Measurements from ENCODE around the gene CPVL. TPM values are rescaled to one million over a fixed set of nuclear protein-coding genes. Genes with fewer than 3 reads are reported as not detected.

Gene CPVL
- polyA plus RNA-seq, 6 donors from 2014 or later = 0.82 to 5.5 (median 2.0) TPM

- H3K36me3 Mint-ChIP-seq = no peaks in the 10 kb centered on the region
- ATAC-seq (ENCODE audit: low read depth in 2 of 2) = no peak
- H3K4me1 Mint-ChIP-seq = peaks cover 0 to 10% (median 0%) of the 10 kb centered on the region in 3 donors
- H3K4me3 Mint-ChIP-seq = peak overlapping the region in 1 of 8 donors; percentile 58
- peaks cover 0 to 2% (median 0%) of the 10 kb centered on the region in 7 donors for H3K9me3 Mint-ChIP-seq
- H3K27me3 Mint-ChIP-seq = peaks cover 36 to 64% (median 41%) of the 10 kb centered on the region in 3 donors
- DNase-seq = no peak
- no peak overlapping the region for H3K27ac Mint-ChIP-seq
Measured at GRCh38 chr7:29146888-29147609, 712 bp upstream of the CPVL start.

DNA sequence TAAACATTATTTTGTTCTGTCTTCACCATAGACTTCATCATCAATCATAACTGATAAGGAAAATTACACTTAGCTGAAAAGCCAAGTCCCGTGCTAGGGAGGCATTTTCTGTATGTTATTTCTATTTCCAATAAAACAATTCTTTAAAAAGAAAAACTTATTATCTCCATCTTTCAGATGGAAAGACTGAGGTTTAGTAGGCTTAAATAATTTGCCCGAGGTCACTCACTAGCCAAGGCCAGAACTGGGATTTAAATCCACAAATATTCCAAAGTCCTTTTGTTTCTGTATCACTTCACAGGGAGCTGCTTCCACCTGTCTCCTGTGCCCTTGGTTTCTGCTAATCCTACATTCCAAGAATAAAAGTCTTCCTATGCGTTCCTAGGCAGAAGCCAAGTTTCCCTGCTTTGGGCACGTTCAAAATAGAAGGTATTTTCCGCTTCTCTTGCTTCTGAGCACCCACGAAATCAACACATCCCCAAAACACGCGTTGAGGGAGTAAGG, 732 bp downstream of the CPVL start:
- no peak for ATAC-seq (ENCODE audit: low read depth in 2 of 2)

DNA sequence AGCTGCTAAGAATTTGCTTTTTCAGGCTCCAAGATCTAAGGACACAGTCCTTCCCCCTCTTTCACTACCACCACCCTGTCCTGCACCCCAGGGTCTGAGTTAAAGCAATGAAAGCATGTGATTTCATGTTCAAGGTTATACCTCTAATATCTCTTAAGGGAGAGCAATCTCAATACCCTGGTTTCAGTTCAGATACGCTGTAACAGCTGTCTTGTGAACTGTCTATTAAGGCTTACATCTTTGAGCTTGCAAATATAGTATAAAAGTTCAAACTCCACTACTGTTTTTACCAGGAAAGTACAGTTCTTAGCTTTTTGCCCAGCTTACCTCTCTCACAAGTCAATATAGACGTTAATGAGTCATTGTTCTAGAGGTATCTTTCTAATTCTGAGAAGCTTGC, 2.6 kb downstream of the CPVL start:
- peaks cover 0 to 10% (median 0%) of the 10 kb centered on the region in 3 donors for H3K4me1 Mint-ChIP-seq
- DNase-seq (no peak), ATAC-seq (ENCODE audit: low read depth in 2 of 2) (no peak)
- H3K4me3 Mint-ChIP-seq = no peak overlapping the region
- peaks cover 0 to 2% (median 0%) of the 10 kb centered on the region in 7 donors for H3K9me3 Mint-ChIP-seq
- no peaks in the 10 kb centered on the region for H3K36me3 Mint-ChIP-seq
- no peak overlapping the region for H3K27ac Mint-ChIP-seq
- peaks cover 40 to 64% (median 45%) of the 10 kb centered on the region in 3 donors for H3K27me3 Mint-ChIP-seq

More for the DNA sequence above, 732 bp downstream of the CPVL start:
- H3K27ac Mint-ChIP-seq = no peak overlapping the region
- peaks cover 39 to 66% (median 47%) of the 10 kb centered on the region in 3 donors for H3K27me3 Mint-ChIP-seq
- H3K36me3 Mint-ChIP-seq = no peaks in the 10 kb centered on the region
- DNase-seq = no peak
- H3K9me3 Mint-ChIP-seq = peaks cover 0 to 2% (median 0%) of the 10 kb centered on the region in 7 donors
- no peak overlapping the region for H3K4me3 Mint-ChIP-seq
- H3K4me1 Mint-ChIP-seq = peaks cover 0 to 10% (median 0%) of the 10 kb centered on the region in 3 donors

GRCh38 chr7:29142021-29142727, 4.2 kb downstream of the CPVL start:
- no peak overlapping the region for H3K27ac Mint-ChIP-seq
- H3K9me3 Mint-ChIP-seq = peaks cover 0 to 3% (median 1%) of the 10 kb centered on the region in 7 donors
- no peak for ATAC-seq (ENCODE audit: low read depth in 2 of 2)
- H3K4me1 Mint-ChIP-seq = peaks cover 0 to 10% (median 0%) of the 10 kb centered on the region in 3 donors
- peaks cover 41 to 64% (median 42%) of the 10 kb centered on the region in 3 donors for H3K27me3 Mint-ChIP-seq
- no peaks in the 10 kb centered on the region for H3K36me3 Mint-ChIP-seq
- DNase-seq = no peak
- H3K4me3 Mint-ChIP-seq = no peak overlapping the region

DNA sequence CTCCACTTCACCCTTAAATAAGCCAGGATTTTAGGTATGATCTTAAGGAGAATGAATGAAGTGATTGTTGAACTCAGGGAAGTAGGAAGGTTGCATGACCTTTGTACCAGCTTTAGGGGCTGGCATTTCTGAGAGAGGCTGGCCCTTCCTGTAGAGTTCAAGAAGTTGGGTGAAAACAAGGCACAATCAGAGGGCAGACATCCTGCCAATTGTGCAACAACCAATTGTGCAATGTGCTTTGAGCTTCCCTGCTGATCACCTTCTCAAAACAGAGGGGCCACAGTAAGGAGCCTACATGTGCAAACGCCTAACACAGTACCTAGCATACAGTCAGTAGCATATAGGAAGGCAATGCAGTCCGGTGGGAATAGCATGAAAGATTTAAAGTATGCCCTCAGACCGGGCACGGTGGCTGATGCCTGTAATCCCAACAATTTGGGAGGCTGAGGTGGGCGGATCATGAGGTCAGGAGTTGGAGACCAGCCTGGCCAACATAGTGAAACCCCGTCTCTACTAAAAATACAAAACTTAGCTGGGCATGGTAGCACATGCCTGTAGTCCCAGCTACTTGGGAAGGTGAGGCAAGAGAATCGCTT, 5.4 kb downstream of the CPVL start:
- H3K4me3 Mint-ChIP-seq = no peak overlapping the region
- no peak overlapping the region for H3K27ac Mint-ChIP-seq
- DNase-seq (no peak), ATAC-seq (ENCODE audit: low read depth in 2 of 2) (no peak)
- peaks cover 29 to 52% (median 36%) of the 10 kb centered on the region in 3 donors for H3K27me3 Mint-ChIP-seq
- no peaks in the 10 kb centered on the region for H3K36me3 Mint-ChIP-seq
- peaks cover 0 to 4% (median 0%) of the 10 kb centered on the region in 3 donors for H3K4me1 Mint-ChIP-seq
- H3K9me3 Mint-ChIP-seq = peaks cover 2 to 12% (median 6%) of the 10 kb centered on the region in 7 donors

- no peak overlapping the region for H3K27ac Mint-ChIP-seq
- H3K4me3 Mint-ChIP-seq = no peak overlapping the region
- ATAC-seq (ENCODE audit: low read depth in 2 of 2) (no peak), DNase-seq (no peak)
- peaks cover 25 to 42% (median 27%) of the 10 kb centered on the region in 3 donors for H3K27me3 Mint-ChIP-seq
- H3K36me3 Mint-ChIP-seq = no peaks in the 10 kb centered on the region
- H3K4me1 Mint-ChIP-seq = peaks cover 0 to 3% (median 0%) of the 10 kb centered on the region in 3 donors
- H3K9me3 Mint-ChIP-seq = peaks cover 5 to 20% (median 7%) of the 10 kb centered on the region in 7 donors
Measured at GRCh38 chr7:29139796-29140195, 6.5 kb downstream of the CPVL start.

GRCh38 chr7:29139191-29139590, 7.1 kb downstream of the CPVL start:
- Mint-ChIP-seq H3K27ac (no peak overlapping the region), H3K36me3 (no peaks in the 10 kb centered on the region), H3K4me1 (peaks cover 0 to 3% (median 0%) of the 10 kb centered on the region in 3 donors), H3K4me3 (no peak overlapping the region), H3K9me3 (peaks cover 5 to 26% (median 7%) of the 10 kb centered on the region in 7 donors), H3K27me3 (peaks cover 25 to 40% (median 27%) of the 10 kb centered on the region in 3 donors)
- ATAC-seq (ENCODE audit: low read depth in 2 of 2) = no peak
- no peak for DNase-seq

DNA sequence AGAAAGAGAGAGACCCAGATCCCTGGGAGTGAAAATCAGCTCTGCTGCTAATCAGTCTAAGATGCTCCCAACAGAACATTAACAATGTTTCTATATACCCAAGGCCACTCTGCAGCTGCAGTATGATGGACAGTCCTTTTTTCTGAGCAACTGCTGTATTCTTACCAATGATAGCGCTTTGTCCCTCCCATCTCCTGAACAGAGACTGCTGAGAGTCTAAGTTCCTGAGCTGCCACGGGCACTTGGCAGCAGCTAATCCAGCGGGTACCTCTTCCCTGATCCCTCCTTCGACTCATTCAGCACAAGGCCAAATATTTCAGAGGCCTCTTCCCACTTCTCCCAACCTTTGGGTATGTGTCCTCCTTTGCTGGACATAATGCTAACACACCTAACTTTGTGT, 7.7 kb downstream of the CPVL start:
- no peak overlapping the region for H3K4me3 Mint-ChIP-seq
- peaks cover 27 to 36% (median 29%) of the 10 kb centered on the region in 3 donors for H3K27me3 Mint-ChIP-seq
- H3K9me3 Mint-ChIP-seq = peaks cover 5 to 28% (median 8%) of the 10 kb centered on the region in 7 donors
- ATAC-seq (ENCODE audit: low read depth in 2 of 2) = no peak
- DNase-seq = no peak
- H3K36me3 Mint-ChIP-seq = no peaks in the 10 kb centered on the region
- H3K27ac Mint-ChIP-seq = no peak overlapping the region
- peaks cover 0 to 3% (median 0%) of the 10 kb centered on the region in 3 donors for H3K4me1 Mint-ChIP-seq

DNA sequence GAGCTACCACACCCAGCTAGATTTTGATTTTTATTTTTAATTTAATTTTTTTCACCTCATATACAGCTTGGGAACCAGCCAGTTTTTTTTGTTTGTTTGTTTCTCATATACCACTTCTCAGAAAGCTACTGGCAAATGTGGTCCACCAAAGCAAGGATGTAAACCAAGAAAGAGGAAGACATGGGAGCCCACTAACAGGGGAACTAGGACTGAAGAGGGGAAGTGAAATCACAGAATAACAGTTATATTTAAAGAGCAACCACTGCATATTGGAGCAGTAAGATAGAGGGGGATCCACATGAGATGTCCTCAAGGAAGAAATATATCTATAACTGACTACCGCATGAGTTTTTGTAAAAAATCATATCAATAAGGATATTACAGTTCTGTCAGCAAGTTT, 10.5 kb downstream of the CPVL start:
- no peaks in the 10 kb centered on the region for H3K36me3 Mint-ChIP-seq
- ATAC-seq (ENCODE audit: low read depth in 2 of 2) (no peak), DNase-seq (no peak)
- no peak overlapping the region for H3K27ac Mint-ChIP-seq
- no peak overlapping the region for H3K4me3 Mint-ChIP-seq
- H3K9me3 Mint-ChIP-seq = peaks cover 5 to 28% (median 9%) of the 10 kb centered on the region in 7 donors
- H3K4me1 Mint-ChIP-seq = peaks cover 0 to 3% (median 0%) of the 10 kb centered on the region in 3 donors
- peaks cover 20 to 38% (median 26%) of the 10 kb centered on the region in 3 donors for H3K27me3 Mint-ChIP-seq

- Mint-ChIP-seq H3K27ac (no peak overlapping the region), H3K4me1 (peaks cover 0 to 3% (median 0%) of the 10 kb centered on the region in 3 donors), H3K27me3 (peaks cover 9 to 41% (median 16%) of the 10 kb centered on the region in 3 donors), H3K9me3 (peaks cover 5 to 28% (median 10%) of the 10 kb centered on the region in 7 donors), H3K36me3 (no peaks in the 10 kb centered on the region), H3K4me3 (no peak overlapping the region)
- ATAC-seq (ENCODE audit: low read depth in 2 of 2) (no peak), DNase-seq (no peak)
Measured at GRCh38 chr7:29132980-29133379, 13.4 kb downstream of the CPVL start.

DNA sequence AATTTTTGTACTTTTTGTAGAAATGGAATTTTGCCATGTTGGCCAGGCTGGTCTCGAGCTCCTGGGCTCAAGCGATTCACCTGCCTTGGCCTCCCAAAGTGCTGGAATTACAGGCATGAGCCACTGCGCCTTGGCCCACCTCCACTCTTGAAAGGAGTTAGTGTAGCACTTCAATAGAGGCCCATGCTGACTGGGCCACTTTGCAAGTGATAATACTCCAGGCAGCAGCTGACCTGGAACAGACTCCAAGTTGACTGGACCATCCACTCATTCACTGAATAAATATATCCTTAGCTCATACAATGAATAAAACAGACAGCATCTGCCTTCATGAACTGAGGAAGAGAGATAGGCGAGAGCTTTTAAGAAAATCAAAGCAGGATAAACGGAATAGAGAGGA, 14.7 kb downstream of the CPVL start:
- Mint-ChIP-seq H3K27ac (no peak overlapping the region), H3K27me3 (peaks cover 0 to 41% (median 12%) of the 10 kb centered on the region in 3 donors), H3K9me3 (peaks cover 5 to 23% (median 7%) of the 10 kb centered on the region in 7 donors), H3K4me1 (peaks cover 0 to 3% (median 0%) of the 10 kb centered on the region in 3 donors), H3K4me3 (no peak overlapping the region), H3K36me3 (no peaks in the 10 kb centered on the region)
- DNase-seq (no peak), ATAC-seq (ENCODE audit: low read depth in 2 of 2) (no peak)

GRCh38 chr7:29130096-29130495, 16.2 kb downstream of the CPVL start:
- no peak for ATAC-seq (ENCODE audit: low read depth in 2 of 2)
- H3K4me3 Mint-ChIP-seq = no peak overlapping the region
- no peaks in the 10 kb centered on the region for H3K36me3 Mint-ChIP-seq
- no peak overlapping the region for H3K27ac Mint-ChIP-seq
- no peaks in the 10 kb centered on the region for H3K4me1 Mint-ChIP-seq
- H3K27me3 Mint-ChIP-seq = peaks cover 0 to 43% (median 12%) of the 10 kb centered on the region in 3 donors
- no peak for DNase-seq
- H3K9me3 Mint-ChIP-seq = peaks cover 0 to 11% (median 2%) of the 10 kb centered on the region in 7 donors

- Mint-ChIP-seq H3K4me3 (no peak overlapping the region), H3K27ac (no peak overlapping the region), H3K9me3 (peaks cover 0 to 2% (median 0%) of the 10 kb centered on the region in 7 donors), H3K4me1 (no peaks in the 10 kb centered on the region), H3K27me3 (peaks cover 0 to 32% (median 12%) of the 10 kb centered on the region in 3 donors), H3K36me3 (no peaks in the 10 kb centered on the region)
- ATAC-seq (ENCODE audit: low read depth in 2 of 2) (no peak), DNase-seq (no peak)
Measured at GRCh38 chr7:29127527-29127926, 18.8 kb downstream of the CPVL start.

All from naive B cell (primary cell).